ENCODE results near the gene CRYGB.

DNA sequence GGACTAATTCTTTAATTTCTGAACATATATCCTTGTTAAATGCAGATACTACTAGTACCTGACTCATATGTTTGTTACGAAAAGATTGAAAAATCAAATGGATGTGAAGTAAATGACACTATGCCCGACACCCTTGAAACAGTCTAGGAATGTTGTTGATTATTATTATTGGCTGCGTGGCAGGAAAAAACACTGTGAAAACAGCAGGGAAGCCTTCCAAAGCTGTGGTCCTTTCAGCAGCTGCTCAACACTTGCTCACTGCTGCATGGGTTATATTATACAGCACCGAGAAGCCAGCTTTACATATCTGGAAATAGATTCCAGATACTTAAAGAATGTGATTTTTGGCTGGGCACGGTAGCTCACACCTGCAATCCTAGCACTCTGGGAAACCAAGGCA lies 48.2 kb downstream of the CRYGB start:
- TF ChIP-seq, protein P1, sequence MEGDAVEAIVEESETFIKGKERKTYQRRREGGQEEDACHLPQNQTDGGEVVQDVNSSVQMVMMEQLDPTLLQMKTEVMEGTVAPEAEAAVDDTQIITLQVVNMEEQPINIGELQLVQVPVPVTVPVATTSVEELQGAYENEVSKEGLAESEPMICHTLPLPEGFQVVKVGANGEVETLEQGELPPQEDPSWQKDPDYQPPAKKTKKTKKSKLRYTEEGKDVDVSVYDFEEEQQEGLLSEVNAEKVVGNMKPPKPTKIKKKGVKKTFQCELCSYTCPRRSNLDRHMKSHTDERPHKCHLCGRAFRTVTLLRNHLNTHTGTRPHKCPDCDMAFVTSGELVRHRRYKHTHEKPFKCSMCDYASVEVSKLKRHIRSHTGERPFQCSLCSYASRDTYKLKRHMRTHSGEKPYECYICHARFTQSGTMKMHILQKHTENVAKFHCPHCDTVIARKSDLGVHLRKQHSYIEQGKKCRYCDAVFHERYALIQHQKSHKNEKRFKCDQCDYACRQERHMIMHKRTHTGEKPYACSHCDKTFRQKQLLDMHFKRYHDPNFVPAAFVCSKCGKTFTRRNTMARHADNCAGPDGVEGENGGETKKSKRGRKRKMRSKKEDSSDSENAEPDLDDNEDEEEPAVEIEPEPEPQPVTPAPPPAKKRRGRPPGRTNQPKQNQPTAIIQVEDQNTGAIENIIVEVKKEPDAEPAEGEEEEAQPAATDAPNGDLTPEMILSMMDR (conservative IDR thresholded peaks at IDR 0.05 in 1 of 2, IDR thresholded peaks at IDR 0.05 in 1 of 2; ENCODE audit: low read depth in 1 of 2, low read length in 2 of 2): no peak
- TF ChIP-seq EZH2 (IDR thresholded peaks at IDR 0.05; ENCODE audit: low read length, missing control alignments): no peak
